ENCODE data around the gene ODR4. TPM values are rescaled to one million over a fixed set of nuclear protein-coding genes. Genes with fewer than 3 reads are reported as not detected.
"Not testable (repeated sequence)": the region's sequence is repeated elsewhere in the genome, so short reads cannot be mapped to it uniquely, and the experiment has no call there.

The ODR4 gene
- total and polyA plus RNA-seq, 2 experiments from 2014 or later: 12.6 to 23.0 TPM

DNA sequence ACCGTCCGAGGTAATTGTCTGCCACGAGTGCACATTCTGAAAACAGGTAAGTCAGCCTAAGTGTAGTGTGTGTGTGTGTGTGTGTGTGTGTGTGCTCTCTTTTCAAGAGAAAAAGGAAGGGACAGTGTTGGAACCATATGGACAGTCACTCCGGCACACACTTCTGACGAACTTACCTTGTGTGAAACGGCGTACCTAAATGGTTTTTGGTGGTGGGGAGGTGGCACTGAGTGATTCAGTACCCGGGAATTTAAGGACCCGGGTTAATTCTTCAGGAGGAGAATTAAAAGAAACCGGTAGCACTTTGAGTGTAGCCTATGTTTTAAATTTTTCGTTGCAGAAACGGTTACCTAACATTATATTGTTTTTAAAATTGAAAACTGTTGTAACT, 286 bp downstream of the ODR4 start:
- peaks cover 26% of the 10 kb centered on the region for H3K4me1 ChIP-seq (ENCODE audit: insufficient read depth)
- WGBS, 2 experiments (ENCODE audit: low coverage in 1 of 2, low lambda C conversion rate in 2 of 2, missing lambda C conversion rate in 2 of 2): 0% methylated on average over 12 of the region's 12 CpGs
- H3K27me3 ChIP-seq (replicated peaks; ENCODE audit: insufficient read depth): no peaks in the 10 kb centered on the region
- TF ChIP-seq EZH2phosphoT487 (IDR thresholded peaks at IDR 0.05; ENCODE audit: insufficient read depth, low read depth) (no peak), EZH2 (IDR thresholded peaks at IDR 0.05; ENCODE audit: insufficient read depth, poor library complexity, severe bottlenecking) (no peak)
- H3K9ac ChIP-seq: peak overlapping the region; percentile 95
- H3K9me3 ChIP-seq (ENCODE audit: low read depth): no peaks in the 10 kb centered on the region
- H3K9me2 ChIP-seq (ENCODE audit: insufficient read depth): no peaks in the 10 kb centered on the region
- H3F3A ChIP-seq (ENCODE audit: insufficient read depth): peaks cover 8% of the 10 kb centered on the region; the same call in 1 of the 2 replicates
- H2AFZ ChIP-seq: peak overlapping the region; percentile 78
- H3K36me3 ChIP-seq (ENCODE audit: low read depth): peaks cover 26% of the 10 kb centered on the region
- H3K4me3 ChIP-seq: peak overlapping the region; percentile 86
- H4K20me1 ChIP-seq (ENCODE audit: insufficient read depth): peaks cover 9% of the 10 kb centered on the region
- peak overlapping the region; percentile 91 for H3K4me2 ChIP-seq (ENCODE audit: unreplicated experiment)
- in situ Hi-C loops (cut with MboI): no loop called here
- DNase-seq: no peak
- peak overlapping the region; percentile 99 for H3K27ac ChIP-seq
- H3K79me2 ChIP-seq (ENCODE audit: insufficient read depth): peaks cover 92% of the 10 kb centered on the region

DNA sequence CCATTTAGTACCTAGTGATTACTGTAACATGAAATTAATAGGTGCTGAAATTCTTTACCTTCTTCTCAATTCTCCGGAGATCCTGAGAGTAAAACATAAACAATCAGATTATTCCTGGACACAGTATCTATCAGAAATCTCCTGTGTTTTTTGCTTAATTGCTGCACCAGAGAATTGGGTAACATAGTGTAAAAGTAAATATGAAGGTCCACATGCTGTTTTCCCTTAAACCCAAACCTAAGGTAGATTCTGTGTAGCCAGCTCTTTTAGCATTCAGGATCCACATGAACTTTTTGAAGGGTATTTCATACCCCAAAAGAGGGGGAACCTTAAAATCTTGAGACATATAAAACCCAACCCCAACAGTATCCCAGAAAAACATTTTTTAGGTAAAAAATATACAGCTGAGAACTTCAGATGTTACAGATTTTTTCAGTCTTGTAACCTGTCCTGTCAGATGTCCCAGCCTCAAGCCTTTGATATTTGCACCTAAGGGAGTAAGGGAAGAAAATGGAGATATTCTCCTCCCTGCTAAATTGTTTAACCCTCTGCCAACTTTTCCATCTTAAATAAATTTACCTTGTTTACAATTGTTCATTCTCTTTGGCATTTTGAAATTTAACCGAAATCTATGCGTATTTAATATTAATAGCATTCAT, 11.2 kb downstream of the ODR4 start:
- Histone ChIP-seq H3K4me3 (no peak overlapping the region), H3K27ac (no peak overlapping the region), H4K20me1 (ENCODE audit: insufficient read depth) (no peaks in the 10 kb centered on the region), H3K9ac (no peak overlapping the region), H3K36me3 (ENCODE audit: low read depth) (peaks cover 71% of the 10 kb centered on the region), H2AFZ (no peak overlapping the region), H3K27me3 (replicated peaks; ENCODE audit: insufficient read depth) (no peaks in the 10 kb centered on the region), H3K9me2 (ENCODE audit: insufficient read depth) (no peaks in the 10 kb centered on the region), H3K4me2 (ENCODE audit: unreplicated experiment) (no peak overlapping the region), H3K79me2 (ENCODE audit: insufficient read depth) (peaks cover 17% of the 10 kb centered on the region), H3F3A (ENCODE audit: insufficient read depth) (peaks cover 4% of the 10 kb centered on the region), H3K4me1 (ENCODE audit: insufficient read depth) (no peaks in the 10 kb centered on the region), H3K9me3 (ENCODE audit: low read depth) (no peaks in the 10 kb centered on the region)
- in situ Hi-C loops (cut with MboI): no loop called here
- TF ChIP-seq EZH2 (IDR thresholded peaks at IDR 0.05; ENCODE audit: insufficient read depth, poor library complexity, severe bottlenecking): no peak
- TF ChIP-seq EZH2phosphoT487 (IDR thresholded peaks at IDR 0.05; ENCODE audit: insufficient read depth, low read depth): no peak
- DNase-seq: no peak
- WGBS, 2 experiments (ENCODE audit: low coverage in 1 of 2, low lambda C conversion rate in 2 of 2, missing lambda C conversion rate in 2 of 2): 96 to 99% methylated on average over 3 of the region's 3 CpGs

DNA sequence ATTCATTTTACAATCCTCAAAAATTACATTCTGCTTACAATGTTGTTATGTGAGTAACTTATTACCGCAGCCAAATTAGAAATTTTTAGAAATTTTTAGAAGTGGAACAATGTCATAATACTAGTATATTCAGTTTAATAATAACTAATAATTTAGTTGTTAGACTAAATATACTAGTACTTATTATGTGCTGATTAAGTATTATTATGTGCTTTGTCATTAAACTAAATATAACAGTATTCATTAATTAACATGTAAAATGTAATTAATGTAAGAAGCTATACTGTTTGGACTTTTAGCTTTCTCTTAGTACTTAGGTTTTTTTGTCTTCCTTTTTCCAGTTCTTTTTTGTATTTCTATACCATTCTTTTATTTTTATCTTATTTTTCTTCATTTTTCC, 15.3 kb downstream of the ODR4 start:
- peaks cover 64% of the 10 kb centered on the region for H3K36me3 ChIP-seq (ENCODE audit: low read depth)
- 98 to 100% methylated on average over 1 of the region's 1 CpG for WGBS, 2 experiments (ENCODE audit: low coverage in 1 of 2, low lambda C conversion rate in 2 of 2, missing lambda C conversion rate in 2 of 2)

DNA sequence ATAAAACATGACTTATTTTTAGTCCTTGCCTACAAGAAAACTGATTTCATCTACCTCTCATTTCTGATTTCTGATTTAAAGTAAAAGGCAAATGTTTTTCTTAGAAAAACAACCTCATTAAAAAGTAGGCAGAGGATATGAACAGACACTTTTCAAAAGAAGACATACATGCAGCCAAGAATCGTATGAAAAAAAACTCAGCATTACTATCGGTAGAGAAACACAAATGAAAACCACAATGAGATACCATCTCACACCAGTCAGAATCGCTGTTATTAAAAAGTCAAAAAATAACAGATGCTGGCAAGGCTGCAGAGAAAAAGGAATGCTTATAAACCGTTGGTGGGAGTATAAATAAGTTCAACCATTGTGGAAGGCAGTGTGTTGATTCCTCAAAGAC, 16.2 kb downstream of the ODR4 start:
- Histone ChIP-seq H2AFZ (no peak overlapping the region), H3K27ac (no peak overlapping the region), H3K4me2 (ENCODE audit: unreplicated experiment) (no peak overlapping the region), H3K4me3 (no peak overlapping the region), H3K27me3 (replicated peaks; ENCODE audit: insufficient read depth) (no peaks in the 10 kb centered on the region), H3K9ac (no peak overlapping the region), H3K9me2 (ENCODE audit: insufficient read depth) (no peaks in the 10 kb centered on the region), H3K79me2 (ENCODE audit: insufficient read depth) (no peaks in the 10 kb centered on the region; the same call in 1 of the 2 replicates), H4K20me1 (ENCODE audit: insufficient read depth) (no peaks in the 10 kb centered on the region), H3K36me3 (ENCODE audit: low read depth) (peaks cover 62% of the 10 kb centered on the region), H3K4me1 (ENCODE audit: insufficient read depth) (no peaks in the 10 kb centered on the region), H3F3A (ENCODE audit: insufficient read depth) (peaks cover under 1% of the 10 kb centered on the region), H3K9me3 (ENCODE audit: low read depth) (no peaks in the 10 kb centered on the region)
- WGBS, 2 experiments (ENCODE audit: low coverage in 1 of 2, low lambda C conversion rate in 2 of 2, missing lambda C conversion rate in 2 of 2): 86 to 88% methylated on average over 4 of the region's 4 CpGs
- DNase-seq: no peak
- in situ Hi-C loops (cut with MboI): no loop called here
- TF ChIP-seq EZH2 (IDR thresholded peaks at IDR 0.05; ENCODE audit: insufficient read depth, poor library complexity, severe bottlenecking) (no peak), EZH2phosphoT487 (IDR thresholded peaks at IDR 0.05; ENCODE audit: insufficient read depth, low read depth) (no peak)

More for the DNA sequence above, 15.3 kb downstream of the ODR4 start:
- Histone ChIP-seq H3K4me1 (ENCODE audit: insufficient read depth) (no peaks in the 10 kb centered on the region), H3K27me3 (replicated peaks; ENCODE audit: insufficient read depth) (no peaks in the 10 kb centered on the region), H3K27ac (no peak overlapping the region), H3K79me2 (ENCODE audit: insufficient read depth) (no peaks in the 10 kb centered on the region; the same call in 1 of the 2 replicates), H3K9ac (no peak overlapping the region), H3K4me2 (ENCODE audit: unreplicated experiment) (no peak overlapping the region), H3K4me3 (no peak overlapping the region), H4K20me1 (ENCODE audit: insufficient read depth) (no peaks in the 10 kb centered on the region), H2AFZ (no peak overlapping the region), H3K9me3 (ENCODE audit: low read depth) (no peaks in the 10 kb centered on the region), H3F3A (ENCODE audit: insufficient read depth) (peaks cover 4% of the 10 kb centered on the region), H3K9me2 (ENCODE audit: insufficient read depth) (no peaks in the 10 kb centered on the region)
- in situ Hi-C loops (cut with MboI): no loop called here
- TF ChIP-seq EZH2 (IDR thresholded peaks at IDR 0.05; ENCODE audit: insufficient read depth, poor library complexity, severe bottlenecking) (no peak), EZH2phosphoT487 (IDR thresholded peaks at IDR 0.05; ENCODE audit: insufficient read depth, low read depth) (no peak)
- no peak for DNase-seq

DNA sequence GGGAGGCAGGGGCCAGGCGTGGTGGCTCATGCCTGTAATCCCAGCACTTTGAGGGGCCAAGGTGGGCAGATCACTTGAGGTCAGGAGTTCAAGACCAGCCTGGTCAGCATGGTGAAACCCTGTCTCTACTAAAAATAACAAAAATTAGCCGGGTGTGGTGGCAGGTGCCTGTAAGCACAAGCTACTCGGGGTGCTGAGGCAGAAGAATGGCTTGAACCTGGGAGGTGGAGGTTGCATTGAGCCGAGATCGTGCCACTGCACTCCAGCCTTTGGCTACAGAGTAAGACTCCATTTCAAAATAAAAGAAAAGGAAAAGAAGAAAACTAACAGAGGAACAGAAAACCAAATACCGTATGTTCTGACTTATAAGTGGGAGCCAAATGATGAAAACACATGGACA, 17.1 kb downstream of the ODR4 start:
- H3K4me2 ChIP-seq (ENCODE audit: unreplicated experiment); H3K4me1 ChIP-seq (ENCODE audit: insufficient read depth); DNase-seq; H4K20me1 ChIP-seq (ENCODE audit: insufficient read depth); H3K9me2 ChIP-seq (ENCODE audit: insufficient read depth); H2AFZ ChIP-seq; H3K79me2 ChIP-seq (ENCODE audit: insufficient read depth); H3F3A ChIP-seq (ENCODE audit: insufficient read depth); in situ Hi-C loops (cut with MboI); H3K9ac ChIP-seq; H3K27ac ChIP-seq; H3K27me3 ChIP-seq (replicated peaks; ENCODE audit: insufficient read depth); H3K4me3 ChIP-seq; H3K9me3 ChIP-seq (ENCODE audit: low read depth): not testable (repeated sequence)
- H3K36me3 ChIP-seq (ENCODE audit: low read depth): peaks cover 54% of the 10 kb centered on the region
- WGBS, 2 experiments (ENCODE audit: low coverage in 1 of 2, low lambda C conversion rate in 2 of 2, missing lambda C conversion rate in 2 of 2): 91 to 96% methylated on average over 6 of the region's 6 CpGs

DNA sequence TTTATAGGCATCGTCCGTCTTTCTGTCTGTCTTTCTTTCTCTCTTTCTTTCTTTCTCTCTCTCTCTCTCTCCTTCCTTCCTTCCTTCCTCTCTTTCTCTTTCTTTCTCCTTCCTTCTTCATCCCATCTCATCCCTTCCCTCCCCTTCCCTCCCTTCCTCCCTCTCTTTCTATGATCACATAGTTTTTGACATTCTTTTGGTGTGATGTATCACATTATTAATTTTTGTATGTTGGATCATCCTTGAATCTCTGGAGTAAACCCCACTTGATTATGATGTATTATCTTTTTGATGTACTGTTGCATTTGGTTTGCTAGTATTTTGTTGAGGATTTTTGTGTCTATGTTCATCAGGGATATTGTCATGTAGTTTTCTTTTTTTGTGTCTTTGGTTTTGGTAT, 25.8 kb downstream of the ODR4 start:
- in situ Hi-C loops (cut with MboI): loop anchor here (10.0 kb wide), 1 partner anchor 583 kb away; no protein-coding TSS in a partner anchor
- not testable (repeated sequence) for H3K79me2 ChIP-seq (ENCODE audit: insufficient read depth); H2AFZ ChIP-seq; H3K27ac ChIP-seq; H3K9me2 ChIP-seq (ENCODE audit: insufficient read depth); H3K27me3 ChIP-seq (replicated peaks; ENCODE audit: insufficient read depth); H4K20me1 ChIP-seq (ENCODE audit: insufficient read depth); H3K4me2 ChIP-seq (ENCODE audit: unreplicated experiment); H3K9me3 ChIP-seq (ENCODE audit: low read depth); H3K4me3 ChIP-seq; H3K9ac ChIP-seq
- 100% methylated on average over 2 of the region's 2 CpGs for WGBS, 2 experiments (ENCODE audit: low coverage in 1 of 2, low lambda C conversion rate in 2 of 2, missing lambda C conversion rate in 2 of 2)
- peak; percentile 9 for DNase-seq
- H3F3A ChIP-seq (ENCODE audit: insufficient read depth): peaks cover 15% of the 10 kb centered on the region; the same call in 1 of the 2 replicates
- H3K4me1 ChIP-seq (ENCODE audit: insufficient read depth): peaks cover 20% of the 10 kb centered on the region
- peaks cover 37% of the 10 kb centered on the region for H3K36me3 ChIP-seq (ENCODE audit: low read depth)
